Tibial artery (tissue), 4 donors: ENCODE data around the gene ANKFY1.

Experiments
- DNase-seq, 2 donors: peaks; one replicate each; pipeline ENCODE4 v3.0.0-alpha.2; 2019
- H3K27ac ChIP-seq, 2 donors: fragments of 200-600 bp; sonication (generic) in 1 of 2; 1 replicate in 1 of 2; 2 replicates in 1 of 2; pipeline ENCODE4 v1.5.1; 2018 to 2019; ENCODE audit warnings: mild to moderate bottlenecking in 1 of 2
- H3K27me3 ChIP-seq, 2 donors: fragments of 200-600 bp; sonication (generic) in 1 of 2; one replicate each; pipeline versions ENCODE4 v1.5.1 to v1.6.0; 2016 to 2019
- H3K36me3 ChIP-seq, 3 donors: fragments of 200-600 bp; sonication (generic) in 2 of 3; one replicate each; pipeline ENCODE4 v1.5.1; 2016 to 2019; ENCODE audit warnings: mild to moderate bottlenecking in 2 of 3
- H3K4me1 ChIP-seq, 4 donors: fragments of 200-600 bp; sonication (generic) in 2 of 4; 1 replicate in 3 of 4; 2 replicates in 1 of 4; pipeline ENCODE4 v1.5.1; 2016 to 2019
- H3K4me3 ChIP-seq, 2 donors: fragments of 200-600 bp; sonication (generic) in 1 of 2; 1 replicate in 1 of 2; 2 replicates in 1 of 2; pipeline ENCODE4 v1.5.1; 2018 to 2019; ENCODE audit warnings: mild to moderate bottlenecking in 2 of 2
- H3K9me3 ChIP-seq, 3 donors: fragments of 200-600 bp; sonication (generic) in 1 of 3; one replicate each; pipeline ENCODE4 v1.5.1; 2016 to 2019
- CTCF ChIP-seq, 2 experiments: fragments of 200-600 bp in 1 of 2; fragments of 450-650 bp in 1 of 2; IDR thresholded peaks; one replicate each; pipeline ENCODE4 v1.5.1; 2017 to 2019; ENCODE audit warnings: antibody characterized with exemption in 2 of 2, mild to moderate bottlenecking in 1 of 2, moderate library complexity in 1 of 2
- intact Hi-C: fragments of 100-400 bp; cut with DNase I; formaldehyde crosslinking; loops from one replicate; pipeline ENCODE4 v1.15.0; 2023; ENCODE audit warnings: low total_unique reads

ANKFY1 gene

DNA sequence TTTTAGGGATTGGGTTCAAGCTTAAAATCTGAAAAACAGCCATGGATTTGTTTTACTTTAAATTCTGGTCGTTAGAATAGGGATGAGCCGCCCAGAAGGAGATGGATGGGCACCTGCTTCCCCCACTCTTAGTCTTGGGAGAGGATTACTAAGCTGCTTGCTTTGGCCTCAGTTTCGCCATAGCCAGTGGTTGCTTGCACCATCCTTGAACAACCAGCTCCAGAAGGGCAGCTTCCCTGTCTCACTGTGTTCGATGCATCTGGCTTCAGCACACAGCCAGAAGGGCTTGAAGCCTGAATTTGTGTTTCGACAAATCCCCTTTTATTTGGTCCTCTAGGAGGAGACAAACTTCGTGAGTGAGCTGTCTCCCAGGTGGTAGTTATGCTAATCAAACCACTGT, 113.7 kb downstream of the ANKFY1 start:
- peaks cover 0 to 52% (median 11%) of the 10 kb centered on the region in 3 donors for H3K36me3 ChIP-seq
- DNase-seq, result no peak
- no peaks in the 10 kb centered on the region for H3K27me3 ChIP-seq
- no peaks in the 10 kb centered on the region for H3K9me3 ChIP-seq
- H3K27ac ChIP-seq, result no peak overlapping the region
- intact Hi-C loops, result no loop called here
- H3K4me1 ChIP-seq, result no peaks in the 10 kb centered on the region
- TF ChIP-seq CTCF (IDR thresholded peaks at IDR 0.05), result no peak
- no peak overlapping the region for H3K4me3 ChIP-seq

DNA sequence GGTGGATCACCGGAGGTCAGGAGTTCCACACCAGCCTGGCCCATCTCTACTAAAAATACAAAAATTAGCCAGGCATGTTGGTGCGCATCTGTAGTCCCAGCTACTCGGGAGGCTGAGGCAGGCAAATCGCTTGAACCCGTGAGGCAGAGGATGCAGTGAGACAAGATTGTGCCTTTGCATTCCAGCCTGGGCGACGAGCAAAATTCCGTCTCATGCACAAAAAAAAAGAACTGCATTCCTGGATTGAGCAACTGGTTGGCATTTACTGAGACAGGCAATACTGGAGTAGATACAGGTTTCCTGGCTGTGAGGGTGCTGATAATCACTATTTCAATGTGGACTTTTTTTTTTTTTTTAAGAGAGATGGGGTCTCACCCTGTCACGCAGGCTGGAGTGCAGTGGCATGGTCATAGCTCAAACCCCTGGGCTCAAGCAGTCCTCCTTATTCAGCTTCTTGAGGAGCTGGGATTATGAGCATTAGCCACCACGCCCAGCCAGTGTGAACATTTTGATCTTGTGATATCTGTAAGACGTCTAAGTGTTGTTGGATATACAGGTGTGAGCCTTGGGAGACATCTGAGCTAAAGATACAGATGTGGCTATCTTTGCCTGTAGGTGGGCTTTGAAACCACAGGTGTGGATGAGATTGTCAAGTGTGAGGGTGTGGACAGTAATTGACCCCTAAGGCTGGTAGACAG, 115.0 kb downstream of the ANKFY1 start:
- no peak overlapping the region for H3K4me3 ChIP-seq
- no peaks in the 10 kb centered on the region for H3K9me3 ChIP-seq
- H3K4me1 ChIP-seq, result peaks cover 0 to 8% (median 6%) of the 10 kb centered on the region in 4 donors
- peaks cover 0 to 39% (median 9%) of the 10 kb centered on the region in 3 donors for H3K36me3 ChIP-seq
- DNase-seq, result no peak
- TF ChIP-seq CTCF (IDR thresholded peaks at IDR 0.05), result no peak
- no peaks in the 10 kb centered on the region for H3K27me3 ChIP-seq
- no peak overlapping the region for H3K27ac ChIP-seq
- intact Hi-C loops, result no loop called here

GRCh38 chr17:4147751-4148310, 115.9 kb downstream of the ANKFY1 start:
- intact Hi-C loops, result no loop called here
- Histone ChIP-seq H3K27me3 (no peaks in the 10 kb centered on the region), H3K4me1 (peaks cover 0 to 8% (median 6%) of the 10 kb centered on the region in 4 donors), H3K36me3 (peaks cover 0 to 30% (median 5%) of the 10 kb centered on the region in 3 donors), H3K4me3 (no peak overlapping the region), H3K27ac (no peak overlapping the region), H3K9me3 (no peaks in the 10 kb centered on the region)
- no peak for DNase-seq
- TF ChIP-seq CTCF (IDR thresholded peaks at IDR 0.05), result no peak

DNA sequence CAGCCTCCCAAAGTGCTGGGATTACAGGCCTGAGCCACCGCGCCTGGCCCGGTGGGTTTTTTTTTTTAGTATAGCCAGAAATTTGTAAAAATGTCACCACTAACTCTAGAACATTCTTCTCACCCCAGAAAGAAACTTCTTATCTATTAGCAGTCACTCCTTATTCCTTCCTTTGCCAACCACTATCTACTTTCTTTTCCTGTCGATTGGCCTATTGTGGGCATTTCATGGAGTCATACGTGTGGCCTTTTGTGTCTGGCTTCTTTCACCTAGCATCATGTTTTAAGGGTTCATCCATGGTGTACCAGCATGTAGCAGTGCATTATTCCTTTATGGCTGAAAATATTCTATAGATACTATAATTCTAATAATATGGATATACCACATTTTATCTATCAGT, 117.1 kb downstream of the ANKFY1 start:
- intact Hi-C loops, result no loop called here
- no peaks in the 10 kb centered on the region for H3K9me3 ChIP-seq
- H3K27me3 ChIP-seq, result no peaks in the 10 kb centered on the region
- no peak for DNase-seq
- TF ChIP-seq CTCF (IDR thresholded peaks at IDR 0.05), result no peak
- peaks cover 0 to 18% (median 0%) of the 10 kb centered on the region in 3 donors for H3K36me3 ChIP-seq
- H3K4me1 ChIP-seq, result peaks cover 0 to 16% (median 11%) of the 10 kb centered on the region in 4 donors
- no peak overlapping the region for H3K4me3 ChIP-seq
- no peak overlapping the region for H3K27ac ChIP-seq

DNA sequence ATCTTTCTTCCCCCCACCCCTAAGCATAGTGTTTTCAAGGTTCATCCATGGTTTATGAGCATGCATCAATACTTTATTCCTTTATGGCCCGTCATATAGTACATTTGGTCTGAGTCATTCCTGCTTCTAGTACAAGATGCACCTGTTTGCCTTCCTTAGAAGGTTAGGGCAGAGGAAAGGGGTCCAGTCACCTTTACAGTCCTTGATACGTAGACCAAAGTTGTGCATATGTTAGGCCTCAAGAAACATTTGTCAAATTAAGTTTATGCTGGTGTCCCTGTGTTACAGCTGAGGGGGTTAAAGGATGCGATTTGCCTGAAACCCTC, 119.4 kb downstream of the ANKFY1 start:
- Histone ChIP-seq H3K4me1 (peaks cover 0 to 38% (median 31%) of the 10 kb centered on the region in 4 donors), H3K36me3 (peaks cover 0 to 8% (median 0%) of the 10 kb centered on the region in 3 donors), H3K27ac (peak overlapping the region; percentile 98 to 99), H3K4me3 (peak overlapping the region; percentile 91 to 98), H3K9me3 (no peaks in the 10 kb centered on the region), H3K27me3 (no peaks in the 10 kb centered on the region)
- intact Hi-C loops, result no loop called here
- DNase-seq, result no peak
- no peak for TF ChIP-seq CTCF (IDR thresholded peaks at IDR 0.05)
